Kidney (tissue), 14 donors: ENCODE results near the gene ITCH. TPM values are rescaled to one million over a fixed set of nuclear protein-coding genes. Genes with fewer than 3 reads are reported as not detected.
"Not testable (repeated sequence)": the region's sequence is repeated elsewhere in the genome, so short reads cannot be mapped to it uniquely, and the experiment has no call there.

Experiments
- DNase-seq, 5 donors: peaks; one replicate each; pipeline ENCODE4 v3.0.0-alpha.2; 2013 to 2020
- FAIRE-seq: peaks from 2 replicates; lab custom pipeline; 2012; peaks lifted over from hg19 to GRCh38; lab: Jason Lieb, UNC
- H3K27ac ChIP-seq, 2 donors: one replicate each; pipeline ENCODE4 v1.7.0; 2013; ENCODE audit warnings: low read depth in 2 of 2, low read length in 2 of 2, inconsistent platforms in 1 of 2
- H3K27me3 ChIP-seq: one replicate; pipeline ENCODE4 v1.7.1; 2013; ENCODE audit warnings: low read length, inconsistent platforms; ENCODE audit not compliant: control insufficient read depth, insufficient read depth
- H3K36me3 ChIP-seq, 3 donors: one replicate each; pipeline versions ENCODE4 v1.7.0 to v1.7.1; 2013; ENCODE audit warnings: low read length in 3 of 3, control low read depth in 1 of 3, inconsistent platforms in 1 of 3; ENCODE audit not compliant: insufficient read depth in 3 of 3, control insufficient read depth in 2 of 3
- H3K4me1 ChIP-seq, 3 donors: one replicate each; pipeline versions ENCODE4 v1.7.0 to v1.7.1; 2013; ENCODE audit warnings: low read length in 3 of 3, inconsistent platforms in 1 of 3, low read depth in 1 of 3; ENCODE audit not compliant: control insufficient read depth in 2 of 3, insufficient read depth in 2 of 3
- H3K4me3 ChIP-seq, 3 donors: one replicate each; pipeline versions ENCODE4 v1.7.0 to v1.8.1; 2013; ENCODE audit warnings: low read length in 3 of 3, control low read depth in 1 of 3, inconsistent platforms in 1 of 3
- H3K9ac ChIP-seq, 3 donors: one replicate each; pipeline versions ENCODE4 v1.7.0 to v1.7.1; 2013; ENCODE audit warnings: low read length in 3 of 3, control low read depth in 1 of 3, inconsistent platforms in 1 of 3
- H3K9me3 ChIP-seq, 3 donors: one replicate each; pipeline versions ENCODE4 v1.7.0 to v1.7.1; 2013; ENCODE audit warnings: low read length in 3 of 3, control low read depth in 1 of 3, inconsistent platforms in 1 of 3; ENCODE audit not compliant: control insufficient read depth in 2 of 3, insufficient read depth in 1 of 3
- intact Hi-C: fragments of 100-400 bp; cut with DNase I; formaldehyde crosslinking; loops from one replicate; pipeline ENCODE4 v1.11.1; 2022
- polyA plus RNA-seq: library from polyadenylated mRNA; stranded (reverse); fragments of 350-450 nt; fragmentation: Illumina TruSeq; extraction: RNeasy Lipid Tissue Mini Kit (QIAGEN cat#74804); gene quantifications from one replicate; pipeline ENCODE4 v1.2.3, GENCODE V29; 2014; ENCODE audit warnings: low read depth, low replicate concordance; ENCODE audit not compliant: insufficient read depth
- total RNA-seq: library from RNA; stranded (reverse); fragmentation: NEBNext Ultra II Directional; extraction: Animal tissue kit (Norgen Biotek cat#: 25700); gene quantifications from one replicate; pipeline ENCODE4 v1.2.1, GENCODE V29; 2021
- TF ChIP-seq, protein P1 (sequence below): IDR thresholded peaks from 3 replicates; pipeline ENCODE4 v1.5.1; 2012; ENCODE audit warnings: mild to moderate bottlenecking, moderate library complexity, borderline replicate concordance; ENCODE audit not compliant: insufficient read depth; ENCODE audit errors: extremely low read depth
- donor health status: control.
- donor health status: control.
- donor health status: control.
- donor health status: control.
- donor health status: control.
- donor health status: DM: yes; HTN: yes; CAD: no.
- donor health status: Normal renal cell carcinoma (clear cell type).

Gene ITCH
- total and polyA plus RNA-seq, 2 donors from 2014 or later: 10.1 to 63.1 TPM

DNA sequence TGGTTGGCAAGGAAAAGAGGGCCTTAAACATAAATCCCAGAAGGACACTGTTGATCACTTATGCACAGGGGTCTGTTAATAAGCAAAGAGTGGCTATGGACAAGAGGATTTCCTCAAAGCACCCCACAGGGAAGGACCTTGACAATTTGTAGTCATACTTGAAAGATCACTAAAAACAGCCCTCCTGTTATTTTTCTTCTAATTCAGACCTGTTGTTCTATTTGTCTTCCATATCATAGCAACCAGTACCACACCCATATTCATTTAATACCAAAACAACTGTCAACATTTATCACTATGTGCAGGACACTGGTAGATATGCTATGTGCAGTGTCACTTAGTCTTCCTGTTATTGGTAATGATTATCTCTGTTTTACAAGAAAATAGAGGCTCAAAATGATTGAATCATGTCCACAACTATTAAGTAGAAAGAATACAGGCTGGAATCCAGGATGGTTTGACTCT is 149.9 kb downstream of the ITCH start:
- TF ChIP-seq, protein P1, sequence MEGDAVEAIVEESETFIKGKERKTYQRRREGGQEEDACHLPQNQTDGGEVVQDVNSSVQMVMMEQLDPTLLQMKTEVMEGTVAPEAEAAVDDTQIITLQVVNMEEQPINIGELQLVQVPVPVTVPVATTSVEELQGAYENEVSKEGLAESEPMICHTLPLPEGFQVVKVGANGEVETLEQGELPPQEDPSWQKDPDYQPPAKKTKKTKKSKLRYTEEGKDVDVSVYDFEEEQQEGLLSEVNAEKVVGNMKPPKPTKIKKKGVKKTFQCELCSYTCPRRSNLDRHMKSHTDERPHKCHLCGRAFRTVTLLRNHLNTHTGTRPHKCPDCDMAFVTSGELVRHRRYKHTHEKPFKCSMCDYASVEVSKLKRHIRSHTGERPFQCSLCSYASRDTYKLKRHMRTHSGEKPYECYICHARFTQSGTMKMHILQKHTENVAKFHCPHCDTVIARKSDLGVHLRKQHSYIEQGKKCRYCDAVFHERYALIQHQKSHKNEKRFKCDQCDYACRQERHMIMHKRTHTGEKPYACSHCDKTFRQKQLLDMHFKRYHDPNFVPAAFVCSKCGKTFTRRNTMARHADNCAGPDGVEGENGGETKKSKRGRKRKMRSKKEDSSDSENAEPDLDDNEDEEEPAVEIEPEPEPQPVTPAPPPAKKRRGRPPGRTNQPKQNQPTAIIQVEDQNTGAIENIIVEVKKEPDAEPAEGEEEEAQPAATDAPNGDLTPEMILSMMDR: no peak
- DNase-seq: no peak
- H3K36me3 ChIP-seq: peaks cover 2 to 6% (median 4%) of the 10 kb centered on the region in 3 donors
- H3K4me1 ChIP-seq: peaks cover 0 to 27% (median 16%) of the 10 kb centered on the region in 3 donors
- peak overlapping the region; percentile 85 to 88 for H3K27ac ChIP-seq
- H3K4me3 ChIP-seq: no peak overlapping the region
- H3K27me3 ChIP-seq: no peaks in the 10 kb centered on the region
- no peaks in the 10 kb centered on the region for H3K9me3 ChIP-seq
- FAIRE-seq: no peak
- peak overlapping the region in 1 of 3 donors; percentile 9 for H3K9ac ChIP-seq
- intact Hi-C loops: no loop called here

DNA sequence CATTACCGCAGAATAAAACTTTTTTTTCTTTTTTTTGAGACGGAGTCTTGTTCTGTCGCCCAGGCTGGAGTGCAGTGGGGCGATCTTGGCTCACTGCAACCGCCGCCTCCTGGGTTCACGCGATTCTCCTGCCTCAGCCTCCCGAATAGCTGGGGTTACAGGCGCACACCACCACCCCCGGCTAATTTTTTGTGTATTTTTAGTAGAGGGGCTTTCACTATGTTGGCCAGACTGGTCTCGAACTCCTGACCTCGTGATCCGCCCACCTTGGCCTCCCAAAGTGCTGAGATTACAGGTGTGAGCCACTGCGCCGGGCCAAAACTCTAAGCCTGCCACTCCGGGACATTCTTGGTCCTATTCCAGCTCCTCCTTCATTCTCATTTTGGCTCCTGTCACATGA is 151.0 kb downstream of the ITCH start:
- H3K9me3 ChIP-seq, H3K27me3 ChIP-seq, FAIRE-seq, H3K36me3 ChIP-seq, H3K9ac ChIP-seq, intact Hi-C loops, H3K4me3 ChIP-seq, DNase-seq, H3K27ac ChIP-seq: not testable (repeated sequence)
- peaks cover 0 to 27% (median 16%) of the 10 kb centered on the region in 3 donors for H3K4me1 ChIP-seq

DNA sequence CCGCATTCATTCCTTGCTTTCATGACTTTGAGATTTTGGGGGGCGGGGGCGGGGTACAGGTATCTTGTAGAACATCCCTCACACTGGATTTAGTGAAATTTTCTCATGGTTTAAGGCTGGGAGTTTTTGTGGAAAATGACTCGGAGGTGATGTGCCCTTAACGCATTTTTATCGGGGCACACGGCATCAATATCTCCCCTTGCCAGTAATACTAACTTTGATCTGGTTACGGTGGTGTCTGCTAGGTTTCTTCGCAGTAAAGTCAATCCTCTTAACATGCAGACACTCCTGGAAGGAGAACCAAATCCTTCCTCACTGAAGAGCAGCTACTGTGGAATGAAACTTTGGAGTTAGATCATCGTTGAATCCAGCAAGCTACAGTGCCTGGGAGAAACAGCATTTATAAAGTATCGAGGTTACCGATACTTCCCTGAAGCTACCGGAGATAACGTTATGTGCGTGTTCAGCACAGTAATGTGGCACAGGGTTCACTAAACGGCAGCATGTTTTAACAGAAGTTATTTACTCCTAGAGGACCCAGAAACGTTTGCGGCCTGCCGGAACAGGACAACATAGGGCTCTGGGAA is 151.9 kb downstream of the ITCH start:
- Histone ChIP-seq H3K9ac (peak overlapping the region; percentile 56 to 87 (median 65)), H3K4me1 (peaks cover 0 to 27% (median 16%) of the 10 kb centered on the region in 3 donors), H3K27ac (peak overlapping the region; percentile 95), H3K9me3 (no peaks in the 10 kb centered on the region), H3K4me3 (peak overlapping the region; percentile 79 to 94 (median 93)), H3K27me3 (no peaks in the 10 kb centered on the region), H3K36me3 (no peaks in the 10 kb centered on the region)
- TF ChIP-seq, protein P1: no peak
- no peak for FAIRE-seq
- no peak for DNase-seq
- intact Hi-C loops: no loop called here

DNA sequence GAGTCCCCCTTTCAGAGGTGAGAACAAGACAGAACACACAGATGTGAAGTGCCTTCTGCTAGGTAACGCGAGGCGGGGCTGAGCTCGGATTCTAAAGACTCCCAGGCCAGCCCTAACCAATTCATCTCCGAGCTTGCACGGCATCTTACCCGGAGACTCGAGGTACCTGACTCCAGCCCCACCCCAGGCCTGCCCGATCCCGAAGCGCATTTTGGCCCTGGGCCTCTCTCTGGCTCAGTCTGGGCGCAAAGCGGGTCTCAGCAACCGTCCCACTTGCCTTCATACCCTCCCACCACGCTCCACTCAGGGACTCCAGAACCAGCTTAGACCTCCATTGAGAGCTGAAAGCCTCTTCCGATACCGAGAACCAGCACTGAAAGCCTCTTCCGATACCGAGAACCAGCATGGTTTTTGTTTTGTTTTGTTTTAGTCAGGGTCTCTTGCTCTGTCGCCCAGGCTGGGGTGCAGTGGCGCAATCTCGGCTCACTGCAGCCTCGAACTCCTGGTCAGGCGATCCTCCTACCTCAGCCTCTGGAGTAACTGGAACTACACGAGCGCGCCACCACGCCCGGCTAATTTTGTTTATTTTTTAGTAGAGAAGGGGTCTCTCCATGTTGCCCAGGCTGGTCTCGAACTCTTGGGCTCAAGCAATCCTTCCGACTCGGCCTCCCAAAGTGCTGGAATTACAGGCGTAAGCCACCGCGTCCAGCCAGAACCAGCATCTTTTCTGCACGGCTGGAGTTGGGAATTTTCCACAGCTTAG is 152.6 kb downstream of the ITCH start:
- TF ChIP-seq, protein P1: no peak
- Histone ChIP-seq H3K36me3 (no peaks in the 10 kb centered on the region), H3K9ac (peak overlapping the region; percentile 56 to 87 (median 65)), H3K27me3 (no peaks in the 10 kb centered on the region), H3K4me1 (peaks cover 0 to 23% (median 16%) of the 10 kb centered on the region in 3 donors), H3K9me3 (no peaks in the 10 kb centered on the region), H3K4me3 (peak overlapping the region; percentile 79 to 94 (median 93)), H3K27ac (peak overlapping the region; percentile 95)
- intact Hi-C loops: no loop called here
- no peak for FAIRE-seq
- peak; percentile 80 to 88 (median 83) for DNase-seq
